HG03159 (cell line): Measurements from ENCODE around the gene TIA1.
"Not testable (repeated sequence)": the region's sequence is repeated elsewhere in the genome, so short reads cannot be mapped to it uniquely, and the experiment has no call there.

Source experiments
- ATAC-seq: cut with Tn5 transposase; IDR thresholded peaks from one replicate; pipeline ENCODE4 v1.9.1; 2021; ENCODE audit warnings: mild to moderate bottlenecking, moderate library complexity; ENCODE audit not compliant: unreplicated experiment

The TIA1 gene

DNA sequence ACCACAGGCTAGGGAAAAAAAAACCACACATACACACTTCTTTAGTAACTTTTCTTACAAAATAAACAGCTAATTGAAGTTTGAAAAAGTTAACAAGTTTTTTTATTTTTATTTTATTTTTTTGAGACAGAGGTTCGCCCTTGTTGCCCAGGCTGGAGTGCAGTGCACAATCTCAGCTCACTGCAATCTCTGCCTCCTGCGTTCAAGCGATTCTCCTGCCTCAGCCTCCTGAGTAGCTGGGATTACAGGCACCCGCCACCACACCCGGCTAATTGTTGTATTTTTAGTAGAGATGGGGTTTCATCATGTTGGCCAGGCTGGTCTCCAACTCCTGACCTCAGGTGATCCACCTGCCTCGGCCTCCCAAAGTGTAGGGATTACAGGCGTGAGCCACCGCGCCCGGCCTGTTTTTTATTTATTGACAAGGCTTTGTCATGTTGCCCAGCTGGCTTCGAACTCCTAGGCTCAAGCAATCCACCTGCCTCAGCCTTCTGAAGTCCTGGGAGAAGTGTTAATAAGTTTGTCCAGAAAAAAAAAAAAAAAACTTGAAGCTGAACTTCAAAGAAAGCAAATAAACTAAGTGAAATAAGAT is 78.7 kb downstream of the TIA1 start:
- ATAC-seq: not testable (repeated sequence)

- peak; percentile 92 for ATAC-seq
Observed at GRCh38 chr2:70161069-70161534, 87.3 kb downstream of the TIA1 start.

DNA sequence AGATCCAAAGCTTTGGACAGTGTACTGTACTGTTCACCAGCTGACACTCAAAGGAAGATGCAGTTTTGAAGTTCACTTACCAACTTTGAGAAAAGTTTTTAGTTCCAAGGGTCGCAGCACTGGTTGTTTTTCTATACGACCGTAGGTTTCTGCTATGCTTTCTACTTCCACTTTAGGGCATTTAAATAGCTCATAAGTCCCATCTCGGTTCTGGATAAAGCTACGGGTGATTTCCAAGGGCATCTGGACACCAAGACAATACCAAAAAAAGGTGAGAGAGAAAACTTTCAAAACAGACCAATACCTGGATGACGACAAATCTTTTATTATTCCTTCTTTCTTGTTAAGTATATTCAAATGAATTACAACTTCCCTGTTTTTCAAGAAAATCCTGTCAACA is 87.9 kb downstream of the TIA1 start:
- no peak for ATAC-seq
